Esophagus mucosa (tissue), 1 donor: ENCODE measurements around the gene SPACA5. TPM values are rescaled to one million over a fixed set of nuclear protein-coding genes. Genes with fewer than 3 reads are reported as not detected.
"Not testable (repeated sequence)": the region's sequence is repeated elsewhere in the genome, so short reads cannot be mapped to it uniquely, and the experiment has no call there.

Source experiments
- ATAC-seq: fragments of 200-7000 bp; cut with Tn5 transposase; one replicate; pipeline ENCODE4 v1.9.1; 2020
- total RNA-seq: library from RNA; stranded (reverse); gene quantifications from one replicate; pipeline ENCODE4 v1.2.4, GENCODE V29; 2023
- donor health status: DM: yes; HTN: yes; CAD: no.

Gene SPACA5
- total RNA-seq, 1 donor from 2014 or later: not detected

DNA sequence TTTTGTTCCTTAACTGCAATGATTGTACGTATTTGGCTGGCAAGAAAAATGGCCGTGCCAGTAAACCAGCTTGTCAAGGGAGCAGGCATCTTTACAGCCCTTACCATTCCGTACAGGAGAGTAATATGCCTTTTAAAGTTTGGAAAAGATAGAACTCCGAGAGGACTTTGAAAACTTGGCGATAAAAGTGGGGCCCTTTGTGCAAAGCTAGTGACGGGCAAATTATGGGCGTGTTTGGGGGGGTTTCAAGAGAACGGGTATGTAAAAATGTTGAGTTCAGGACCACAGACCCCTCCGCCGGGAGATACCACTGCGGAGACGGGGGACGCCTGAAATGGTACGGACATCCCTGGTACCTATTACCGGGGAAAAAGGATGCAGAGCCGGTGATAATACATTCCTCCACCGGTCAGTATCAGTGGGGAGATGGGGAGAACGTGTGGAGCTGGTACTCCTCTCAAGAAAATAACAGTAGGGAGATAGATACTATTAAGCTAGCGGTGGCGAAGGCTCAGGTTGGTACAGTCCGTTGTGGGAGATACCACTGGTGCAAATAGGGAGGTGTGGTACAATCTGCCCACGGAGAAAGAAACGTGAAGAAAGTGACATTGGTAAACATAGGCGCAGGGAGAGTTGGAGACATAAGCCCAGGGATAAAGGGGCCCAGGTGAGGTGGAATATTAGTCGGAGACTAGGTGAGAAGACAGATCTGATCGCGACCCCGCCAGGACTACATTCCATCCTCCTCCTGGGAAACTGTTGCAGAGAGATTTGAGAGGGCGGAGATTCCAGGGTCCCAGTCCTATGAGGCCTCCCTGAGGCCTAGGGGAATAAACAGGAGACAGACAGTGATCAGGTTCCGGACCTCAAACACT lies 14.5 kb downstream of the SPACA5 start:
- ATAC-seq: peak; percentile 72

DNA sequence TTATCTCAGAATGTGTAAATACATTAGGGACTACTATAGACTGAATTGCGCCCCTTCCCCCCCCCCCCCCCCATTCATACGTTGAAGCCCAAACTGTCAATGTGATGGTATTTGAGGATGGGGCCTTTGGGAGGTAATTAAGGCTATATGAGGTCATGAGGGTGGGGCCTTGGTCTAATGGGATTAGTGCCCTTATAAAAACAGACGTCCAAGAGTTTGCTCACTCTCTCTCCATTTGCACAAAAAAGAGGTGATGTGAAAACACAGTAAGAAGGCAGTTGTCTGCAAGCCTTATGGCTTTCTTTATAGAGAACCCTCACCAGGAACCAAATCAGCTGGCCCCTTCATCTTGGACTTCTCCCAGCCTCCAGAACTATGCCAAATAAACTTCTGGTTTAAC lies 15.3 kb downstream of the SPACA5 start:
- ATAC-seq: no peak

DNA sequence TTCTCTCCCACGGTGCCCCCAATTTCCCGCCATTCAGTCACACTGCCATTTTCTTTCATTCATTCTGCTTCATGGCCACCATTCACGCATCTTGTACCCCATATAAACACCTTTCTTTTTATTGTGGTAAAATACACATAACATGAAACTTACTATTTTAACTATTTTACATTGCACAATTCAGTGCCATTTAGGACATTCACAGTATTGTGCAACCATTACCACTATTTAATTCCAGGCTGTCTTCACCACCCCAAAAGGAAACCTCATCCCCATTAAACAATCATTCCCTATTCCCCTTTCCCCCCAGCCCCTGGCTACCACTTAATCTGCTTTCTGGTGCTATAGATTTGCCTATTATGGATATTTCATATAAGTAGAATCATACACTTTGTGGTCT lies 15.9 kb downstream of the SPACA5 start:
- ATAC-seq: no peak

DNA sequence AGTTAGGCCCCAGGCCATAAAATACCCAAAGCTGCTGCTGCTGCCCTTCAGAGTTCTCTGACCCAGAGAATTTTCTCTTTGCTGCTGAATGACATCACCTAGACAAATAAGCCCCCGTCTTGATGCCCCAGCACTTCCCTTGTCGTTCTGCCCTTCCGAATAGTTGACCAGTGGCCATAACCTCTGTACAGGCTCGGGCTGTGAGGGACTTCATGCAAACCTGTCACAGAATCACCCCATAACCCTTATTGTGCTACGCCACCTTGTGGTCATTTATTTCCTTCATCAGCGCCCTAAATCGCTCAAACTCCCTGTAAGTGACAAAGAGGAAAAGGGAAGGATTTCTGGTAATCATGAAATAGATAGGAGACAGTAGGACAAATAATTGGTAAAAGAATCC lies 18.8 kb downstream of the SPACA5 start:
- peak; percentile 55 for ATAC-seq

DNA sequence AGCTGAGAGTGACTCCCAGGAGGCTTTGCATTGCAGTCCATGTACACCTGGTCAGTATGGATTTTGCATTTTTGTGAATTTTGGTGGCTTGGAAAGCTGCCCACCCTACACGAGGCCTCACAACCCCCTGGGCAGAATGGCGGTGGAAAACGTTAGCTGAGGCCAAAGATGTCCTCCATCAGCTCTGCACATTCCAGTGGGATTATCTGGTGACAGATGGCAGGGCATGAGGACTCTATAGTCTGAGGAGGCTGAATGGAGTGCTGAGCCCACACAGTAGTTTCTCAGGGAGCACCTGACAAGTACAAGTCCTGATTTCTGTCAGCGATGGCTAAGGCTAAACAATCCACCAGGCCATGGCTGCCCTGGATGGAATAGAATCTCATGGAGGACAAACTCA lies 20.8 kb downstream of the SPACA5 start:
- ATAC-seq: not testable (repeated sequence)

DNA sequence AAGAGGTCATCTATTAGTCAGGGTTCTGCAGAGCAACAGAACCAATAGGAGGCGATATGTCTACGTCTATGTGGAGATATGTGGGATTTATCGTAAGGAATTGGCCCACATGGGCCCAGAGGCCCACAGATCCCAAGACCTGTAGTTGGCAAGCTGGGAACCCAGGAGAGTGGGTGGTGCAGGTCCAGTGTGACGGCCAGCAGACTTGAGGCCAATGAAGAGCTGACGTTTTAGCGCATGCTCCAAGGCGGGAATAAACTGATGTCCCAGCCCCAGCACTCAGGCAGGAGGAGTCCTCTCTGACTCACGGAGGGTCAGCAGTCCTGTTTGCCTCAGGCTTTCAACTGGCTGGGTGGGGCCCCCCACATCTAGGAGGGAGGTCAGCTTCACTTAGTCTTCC lies 21.3 kb downstream of the SPACA5 start:
- no peak for ATAC-seq

DNA sequence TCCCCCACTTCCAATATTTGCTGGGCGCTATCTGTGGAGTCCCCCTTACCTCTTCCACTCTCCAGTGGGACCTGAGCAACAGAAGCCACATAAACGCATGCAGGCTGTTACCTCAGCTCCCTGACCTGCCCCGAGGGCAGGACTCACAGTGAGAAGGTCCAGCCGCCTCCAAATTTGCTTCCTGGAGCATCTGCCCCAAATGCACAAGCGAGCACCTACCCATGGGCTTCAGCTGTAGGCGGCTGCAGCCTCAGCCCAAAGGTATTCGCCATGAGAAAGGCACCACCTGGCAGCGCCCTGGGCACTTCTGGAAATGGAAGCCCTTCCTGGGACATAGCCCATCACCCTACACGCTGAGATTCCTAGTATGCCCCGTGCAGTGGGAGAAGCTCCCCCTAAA lies 23.4 kb downstream of the SPACA5 start:
- no peak for ATAC-seq

DNA sequence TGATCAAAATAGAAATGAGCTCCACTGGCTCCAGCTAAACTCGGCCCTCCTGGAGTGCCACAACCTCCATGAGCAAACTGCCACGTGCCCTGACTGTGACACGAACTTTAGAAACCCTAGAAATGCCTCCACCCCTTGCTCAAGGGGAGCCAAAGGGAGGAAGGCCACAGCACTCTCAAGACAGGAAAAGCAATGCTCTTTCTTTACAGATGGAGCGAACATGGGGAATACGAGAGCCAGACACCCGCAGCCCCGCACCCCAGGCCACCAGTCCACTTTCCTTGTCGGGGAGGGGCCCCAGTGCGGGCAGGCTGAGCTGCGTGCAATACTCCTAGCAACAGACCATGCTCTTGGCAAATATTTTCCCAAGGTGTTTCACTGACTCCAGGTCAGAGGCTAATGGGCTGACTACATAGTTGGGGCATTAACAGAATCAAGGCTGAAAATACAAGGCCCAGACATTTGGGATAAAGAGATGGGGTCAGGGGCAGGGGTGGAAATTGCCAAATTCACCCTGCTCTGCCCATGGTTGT lies 23.9 kb downstream of the SPACA5 start:
- ATAC-seq: not testable (repeated sequence)

DNA sequence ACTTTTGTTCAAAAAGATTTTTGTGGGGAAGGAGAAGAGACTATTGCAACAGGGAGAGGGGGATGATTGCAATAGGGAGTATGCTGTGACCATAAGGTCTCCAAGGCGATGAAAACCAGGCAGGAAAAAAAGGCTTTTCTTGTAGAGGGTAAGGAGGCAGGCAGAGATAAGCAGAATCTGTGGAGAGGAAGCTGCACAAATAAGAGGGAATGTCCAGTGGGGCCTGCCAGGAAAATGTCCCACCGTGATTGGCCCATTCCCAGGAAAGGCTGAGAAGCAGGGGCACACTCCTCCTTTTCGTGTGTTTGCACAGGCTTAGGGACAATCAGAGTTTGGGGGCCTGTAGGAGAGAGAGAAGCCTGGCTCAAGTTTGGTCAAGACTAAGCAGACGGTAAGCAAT lies 29.1 kb downstream of the SPACA5 start:
- ATAC-seq: no peak

DNA sequence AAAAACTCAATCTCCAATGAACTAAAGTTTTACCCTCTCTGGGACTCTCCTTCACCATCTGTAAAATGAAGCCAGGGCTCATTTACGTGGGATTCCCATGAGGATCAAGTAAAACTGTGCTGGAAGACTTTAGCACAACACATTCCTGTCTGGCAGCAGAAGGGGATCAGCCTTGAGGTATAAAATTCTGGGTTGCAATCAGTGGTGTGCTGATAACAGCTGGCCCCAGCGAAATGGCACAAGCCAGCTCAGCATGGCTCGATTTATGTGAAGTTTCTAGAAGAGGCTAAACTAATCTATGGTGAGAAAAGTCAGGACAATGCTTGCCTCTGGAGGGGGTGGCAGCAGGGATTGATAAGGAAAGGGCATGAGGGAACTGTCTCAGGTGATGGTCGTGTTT lies 36.3 kb downstream of the SPACA5 start:
- ATAC-seq: no peak

DNA sequence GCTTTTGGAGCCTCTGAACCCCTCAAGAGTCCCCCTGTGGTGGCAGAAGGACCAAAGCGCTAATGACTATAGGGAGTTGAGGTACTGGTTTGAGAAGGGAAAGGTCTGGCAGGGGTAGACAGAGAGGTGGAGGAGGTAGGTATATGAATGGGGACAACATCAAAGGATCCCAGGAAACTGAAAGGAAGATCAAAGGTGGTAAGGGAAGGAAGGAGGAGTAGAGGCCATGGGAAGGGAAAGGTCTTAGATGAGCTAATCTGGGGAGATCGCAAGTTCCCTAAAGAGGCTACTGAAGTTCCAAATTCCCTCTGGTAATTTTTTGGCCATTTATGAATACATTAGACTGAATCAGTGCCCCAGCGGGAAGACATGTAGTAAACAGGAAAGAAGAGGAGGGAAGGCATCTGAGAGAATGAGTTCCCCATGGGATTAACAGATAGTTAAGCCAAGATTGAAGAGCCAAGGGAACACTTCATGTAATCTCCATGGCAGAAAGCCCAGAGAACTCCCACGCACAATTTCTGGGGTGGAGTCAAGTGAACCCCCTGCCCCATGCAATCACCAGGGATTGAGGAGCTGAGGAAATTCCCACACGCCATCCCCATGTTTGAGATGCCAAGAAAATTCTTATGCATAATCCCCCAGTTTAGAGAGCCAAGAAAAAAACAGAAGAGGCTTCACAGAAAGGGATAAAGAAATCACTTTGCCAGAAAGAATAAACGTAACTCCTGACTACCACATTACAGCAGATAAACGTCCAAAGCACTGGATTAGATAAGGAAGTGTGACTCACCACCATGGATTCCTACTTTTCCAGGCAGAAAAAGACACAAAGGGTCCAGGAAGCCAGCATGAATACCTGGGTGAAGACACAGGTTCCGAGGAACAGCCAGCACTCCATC lies 38.9 kb downstream of the SPACA5 start:
- no peak for ATAC-seq

DNA sequence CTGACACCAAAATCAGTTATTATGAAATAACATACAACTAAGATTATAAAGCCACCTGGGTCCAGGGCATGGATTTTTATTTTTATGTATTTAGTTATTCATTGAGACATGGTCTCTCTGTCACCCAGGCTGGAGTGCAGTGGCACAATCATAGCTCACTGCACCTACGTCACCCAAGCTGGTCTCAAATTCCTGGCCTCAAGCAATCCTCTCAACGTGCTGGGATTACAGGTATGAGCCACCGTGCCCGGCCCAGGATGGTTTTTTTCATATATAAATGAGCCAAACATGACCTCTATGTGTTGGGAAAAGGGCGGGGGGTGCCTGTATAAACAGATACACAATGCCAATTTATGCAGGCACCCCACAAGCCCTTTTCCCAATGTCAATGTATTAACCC lies 40.1 kb downstream of the SPACA5 start:
- no peak for ATAC-seq

DNA sequence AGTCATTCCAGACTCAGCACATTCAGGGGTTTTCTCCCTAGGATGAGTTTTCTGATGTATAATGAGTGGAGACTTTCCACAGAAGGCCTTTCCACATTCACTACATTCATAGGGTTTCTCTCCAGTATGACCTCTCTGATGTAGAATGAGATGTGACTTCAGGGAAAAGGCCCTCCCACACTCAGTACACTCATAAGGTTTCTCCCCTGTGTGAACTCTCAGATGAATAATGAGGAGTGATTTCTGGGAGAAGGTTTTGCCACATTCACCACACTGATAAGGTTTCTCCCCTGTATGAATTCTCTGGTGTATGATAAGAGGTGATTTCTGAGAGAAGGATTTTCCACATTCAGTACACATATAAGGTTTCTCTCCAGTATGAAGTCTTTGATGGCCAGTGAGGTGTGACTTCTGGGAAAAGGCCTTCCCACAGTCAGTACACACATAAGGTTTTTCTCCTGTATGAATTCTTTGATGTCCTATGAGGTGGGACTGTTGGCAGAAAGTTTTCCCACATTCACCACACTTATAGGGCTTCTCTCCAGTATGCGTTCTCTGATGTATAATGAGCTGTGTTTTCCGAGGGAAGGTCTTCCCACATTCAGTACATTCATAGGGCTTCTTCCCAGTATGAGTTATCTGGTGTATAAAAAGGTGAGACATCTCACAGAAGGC lies 52.0 kb downstream of the SPACA5 start:
- ATAC-seq: no peak

DNA sequence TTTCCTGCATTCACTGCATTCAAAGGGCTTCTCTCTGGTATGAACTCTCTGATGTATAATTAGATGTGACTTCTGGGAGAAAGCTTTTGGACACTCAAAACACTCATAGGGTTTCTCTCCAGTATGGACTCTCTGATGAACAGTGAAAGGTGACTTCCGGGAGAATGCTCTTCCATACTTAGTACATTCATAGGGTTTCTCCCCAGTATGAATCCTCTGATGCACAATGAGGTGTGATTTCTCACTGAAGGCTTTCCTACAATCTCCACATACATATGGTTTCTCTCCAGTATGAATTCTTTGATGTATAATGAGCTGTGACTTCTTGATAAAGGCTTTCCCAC lies 52.5 kb downstream of the SPACA5 start:
- ATAC-seq: no peak

Other genes starting within 250 kb of the SPACA5 start
- gene ZNF81, start 170.1 kb upstream of the SPACA5 start, total RNA-seq: 7.8 TPM
- 1.7 TPM for gene ZNF182, start 3.0 kb upstream of the SPACA5 start, total RNA-seq
- gene ZNF630, start 64.7 kb downstream of the SPACA5 start, total RNA-seq: 1.4 TPM
- not detected for gene SPACA5B, start 123.6 kb downstream of the SPACA5 start, total RNA-seq
- not detected for gene SSX5, start 189.8 kb downstream of the SPACA5 start, total RNA-seq
- not detected for gene SSX1, start 248.4 kb downstream of the SPACA5 start, total RNA-seq